SK-N-MC (cell line): ENCODE results near the gene HOXC11.

ENCODE experiments used
- EZH2 ChIP-seq: fragments of 200-600 bp; sonication (generic); IDR thresholded peaks from one replicate; pipeline ENCODE4 v1.6.1; 2017; ENCODE audit warnings: antibody characterized with exemption
- FOXP2 ChIP-seq: optimal IDR thresholded peaks from 2 replicates; pipeline ENCODE3; 2011; ENCODE audit warnings: mild to moderate bottlenecking, moderate library complexity; ENCODE audit not compliant: insufficient read depth; ENCODE audit errors: extremely low read length, control extremely low read depth
- POLR2AphosphoS5 ChIP-seq: IDR thresholded peaks from 2 replicates; pipeline ENCODE4 v1.6.1; 2012; ENCODE audit warnings: mild to moderate bottlenecking, low read depth, low read length, borderline replicate concordance

- TF ChIP-seq EZH2, result no peak
- TF ChIP-seq POLR2AphosphoS5, result no peak
- no peak for TF ChIP-seq FOXP2
Observed at GRCh38 chr12:54020591-54021405, 47.9 kb downstream of the HOXC11 start.
